GM18907 (cell line): Measurements from ENCODE around the gene SOX5.
"Not testable (repeated sequence)": the region's sequence is repeated elsewhere in the genome, so short reads cannot be mapped to it uniquely, and the experiment has no call there.

Source experiments
- ATAC-seq: cut with Tn5 transposase; IDR thresholded peaks from one replicate; pipeline ENCODE4 v1.9.1; 2021; ENCODE audit warnings: mild to moderate bottlenecking, moderate library complexity; ENCODE audit not compliant: unreplicated experiment

The SOX5 gene

GRCh38 chr12:23504641-23505399 is 444.6 kb downstream of the SOX5 start:
- ATAC-seq = no peak

GRCh38 chr12:23504043-23504442 is 445.4 kb downstream of the SOX5 start:
- ATAC-seq = no peak

GRCh38 chr12:23503544-23503943 is 445.9 kb downstream of the SOX5 start:
- ATAC-seq = no peak

GRCh38 chr12:23502259-23502658 is 447.2 kb downstream of the SOX5 start:
- no peak for ATAC-seq

- ATAC-seq = no peak
Measured at GRCh38 chr12:23495472-23495871, 454.0 kb downstream of the SOX5 start.

GRCh38 chr12:23493672-23494071 is 455.8 kb downstream of the SOX5 start:
- ATAC-seq = no peak

- not testable (repeated sequence) for ATAC-seq
Measured at GRCh38 chr12:23491029-23491428, 458.4 kb downstream of the SOX5 start.

- ATAC-seq = no peak
Measured at GRCh38 chr12:23488130-23488529, 461.3 kb downstream of the SOX5 start.

GRCh38 chr12:23484238-23484637 is 465.2 kb downstream of the SOX5 start:
- ATAC-seq = no peak

GRCh38 chr12:23482571-23482970 is 466.9 kb downstream of the SOX5 start:
- ATAC-seq = no peak
